Measurements from ENCODE around the gene RAB6B. TPM values are rescaled to one million over a fixed set of nuclear protein-coding genes. Genes with fewer than 3 reads are reported as not detected.
A peak's percentile ranks its signal among the peaks of the same experiment; 100 is the strongest.

The RAB6B gene
- total RNA-seq, 4 donors from 2014 or later, result 6.2 to 11.9 (median 10.5) TPM

- TF ChIP-seq POLR2A (IDR thresholded peaks at IDR 0.05; ENCODE audit: low read depth) (no peak), POLR2AphosphoS5 (IDR thresholded peaks at IDR 0.05) (no peak), EP300 (IDR thresholded peaks at IDR 0.05) (no peak), CTCF (IDR thresholded peaks at IDR 0.05) (no peak)
- no peak overlapping the region for H3K27ac ChIP-seq (replicated peaks in 1 of 4)
- WGBS, result 90% methylated on average over 4 of the region's 4 CpGs
Measured at GRCh38 chr3:133820129-133820528, 75.6 kb downstream of the RAB6B start.

GRCh38 chr3:133815386-133815785 lies 80.3 kb downstream of the RAB6B start:
- Histone ChIP-seq H3K4me3 (no peak overlapping the region), H3K27me3 (no peaks in the 10 kb centered on the region), H3K36me3 (peaks cover 21 to 89% (median 74%) of the 10 kb centered on the region in 4 donors), H3K9me3 (no peaks in the 10 kb centered on the region), H3K27ac (replicated peaks in 1 of 4) (no peak overlapping the region), H3K4me1 (no peaks in the 10 kb centered on the region)
- intact Hi-C loops (cut with DNase I), result no loop called here
- 82% methylated on average over 2 of the region's 2 CpGs for WGBS
- no peak for DNase-seq (ENCODE audit: extremely low spot score)
- TF ChIP-seq CTCF (IDR thresholded peaks at IDR 0.05), result no peak
- TF ChIP-seq EP300 (IDR thresholded peaks at IDR 0.05), result no peak
- no peak for TF ChIP-seq POLR2A (IDR thresholded peaks at IDR 0.05; ENCODE audit: low read depth)
- TF ChIP-seq POLR2AphosphoS5 (IDR thresholded peaks at IDR 0.05), result no peak

More at GRCh38 chr3:133820129-133820528, 75.6 kb downstream of the RAB6B start:
- Histone ChIP-seq H3K9me3 (no peaks in the 10 kb centered on the region), H3K4me1 (peaks cover 0 to 10% (median 7%) of the 10 kb centered on the region in 4 donors), H3K36me3 (peaks cover 32 to 93% (median 71%) of the 10 kb centered on the region in 4 donors), H3K27me3 (no peaks in the 10 kb centered on the region), H3K4me3 (no peak overlapping the region)
- intact Hi-C loops (cut with DNase I), result no loop called here
- DNase-seq (ENCODE audit: extremely low spot score), result peak; percentile 64

- no peaks in the 10 kb centered on the region for H3K9me3 ChIP-seq
- DNase-seq (ENCODE audit: extremely low spot score), result no peak
- TF ChIP-seq EP300 (IDR thresholded peaks at IDR 0.05), result no peak
- no peak for TF ChIP-seq CTCF (IDR thresholded peaks at IDR 0.05)
- TF ChIP-seq POLR2A (IDR thresholded peaks at IDR 0.05; ENCODE audit: low read depth), result no peak
- no peak for TF ChIP-seq POLR2AphosphoS5 (IDR thresholded peaks at IDR 0.05)
- no peak overlapping the region for H3K4me3 ChIP-seq
- no peaks in the 10 kb centered on the region for H3K27me3 ChIP-seq
- 69% methylated on average over 1 of the region's 1 CpG for WGBS
- H3K27ac ChIP-seq (replicated peaks in 1 of 4), result no peak overlapping the region
- intact Hi-C loops (cut with DNase I), result no loop called here
- no peaks in the 10 kb centered on the region for H3K4me1 ChIP-seq
- H3K36me3 ChIP-seq, result peaks cover 12 to 91% (median 70%) of the 10 kb centered on the region in 4 donors
Measured at GRCh38 chr3:133812872-133813271, 82.8 kb downstream of the RAB6B start.

GRCh38 chr3:133805702-133806475 lies 89.8 kb downstream of the RAB6B start, which contains the start of gene SRPRB:
TSS of gene SRPRB (plus strand) at chr3:133805815. CDS start at chr3:133805849, 34 bp downstream.
- Histone ChIP-seq H3K36me3 (peaks cover 0 to 28% (median 16%) of the 10 kb centered on the region in 4 donors), H3K4me1 (peaks cover 6 to 23% (median 13%) of the 10 kb centered on the region in 4 donors), H3K4me3 (peak within 1 kb of the TSS; percentile 71 to 92 (median 86)), H3K27me3 (no peaks in the 10 kb centered on the region), H3K27ac (replicated peaks in 1 of 4) (peak within 1 kb of the TSS; percentile 66 to 88 (median 70)), H3K9me3 (no peaks in the 10 kb centered on the region)
- TF ChIP-seq POLR2AphosphoS5 (IDR thresholded peaks at IDR 0.05) (peak; percentile 81 to 89), EP300 (IDR thresholded peaks at IDR 0.05) (no peak)
- DNase-seq (ENCODE audit: extremely low spot score), result peak; percentile 97
- 2% methylated on average over 10 of the region's 53 CpGs for WGBS
- intact Hi-C loops (cut with DNase I), result loop anchor here (5.0 to 10.0 kb wide), 2 partner anchors 144 to 1081 kb away; partner anchors contain the start of genes NPHP3 and TOPBP1

- 12% methylated on average over 15 of the region's 15 CpGs for WGBS
- intact Hi-C loops (cut with DNase I), result loop anchor here (5.0 to 10.0 kb wide), 2 partner anchors 143 to 1081 kb away; partner anchors contain the start of genes NPHP3 and TOPBP1
- no peak for DNase-seq (ENCODE audit: extremely low spot score)
- no peak for TF ChIP-seq POLR2A (IDR thresholded peaks at IDR 0.05; ENCODE audit: low read depth)
- no peak for TF ChIP-seq EP300 (IDR thresholded peaks at IDR 0.05)
- no peak for TF ChIP-seq CTCF (IDR thresholded peaks at IDR 0.05)
- no peak for TF ChIP-seq POLR2AphosphoS5 (IDR thresholded peaks at IDR 0.05)
- peaks cover 0 to 23% (median 12%) of the 10 kb centered on the region in 4 donors for H3K36me3 ChIP-seq
- peaks cover 6 to 23% (median 13%) of the 10 kb centered on the region in 4 donors for H3K4me1 ChIP-seq
- H3K4me3 ChIP-seq, result peak overlapping the region; percentile 71 to 92 (median 86)
- peak overlapping the region in 3 of 4 donors; percentile 67 to 88 (median 73) for H3K27ac ChIP-seq (replicated peaks in 1 of 4)
- no peaks in the 10 kb centered on the region for H3K27me3 ChIP-seq
- H3K9me3 ChIP-seq, result no peaks in the 10 kb centered on the region
Measured at GRCh38 chr3:133805384-133805701, 90.3 kb downstream of the RAB6B start.
